SK-N-SH (cell line): ENCODE data around the gene HINT2. TPM values are rescaled to one million over a fixed set of nuclear protein-coding genes. Genes with fewer than 3 reads are reported as not detected.

Experiments
- CTCF ChIA-PET: fragments of 300-600, 350-600 bp; formaldehyde crosslinking; extraction: SDS; loops from one replicate; lab custom pipeline; 2021; lab: Yijun Ruan, JAX
- POLR2A ChIA-PET: fragments of 350-600 bp; sonication (Branson Sonifier 250); formaldehyde crosslinking; extraction: SDS; loops from one replicate; lab custom pipeline; 2020; ENCODE audit warnings: antibody characterized with exemption, inconsistent platforms; lab: Yijun Ruan, JAX
- DNase-seq: peaks from one replicate; pipeline ENCODE4 v3.0.0; 2012
- H2AFZ ChIP-seq: fragments of 200-600 bp; sonication (generic); 2 replicates; pipeline ENCODE4 v1.8.1; 2016; ENCODE audit warnings: antibody characterized with exemption, mild to moderate bottlenecking, low read depth
- H3F3A ChIP-seq: fragments of 200-600 bp; sonication (generic); replicated peaks from 2 replicates; pipeline ENCODE3; 2016; ENCODE audit warnings: antibody characterized with exemption, mild to moderate bottlenecking; ENCODE audit not compliant: insufficient read depth
- H3K27ac ChIP-seq, 2 experiments: fragments of 200-500 bp in 1 of 2; fragments of 200-600 bp in 1 of 2; sonication (Bioruptor generic) in 1 of 2; sonication (generic), shearing (Covaris generic) in 1 of 2; 2 replicates each; pipeline versions ENCODE4 v1.5.1 to v1.6.1; 2014 to 2016; ENCODE audit warnings: low read depth in 2 of 2, inconsistent platforms in 1 of 2, low read length in 1 of 2, mild to moderate bottlenecking in 1 of 2, mixed read lengths in 1 of 2
- H3K27me3 ChIP-seq: fragments of 200-600 bp; sonication (generic), shearing (Covaris generic); 2 replicates; pipeline ENCODE4 v1.6.1; 2016; ENCODE audit warnings: mixed run types; ENCODE audit not compliant: insufficient read depth
- H3K36me3 ChIP-seq, 2 experiments: fragments of 200-500 bp in 1 of 2; fragments of 200-600 bp in 1 of 2; sonication (Bioruptor generic) in 1 of 2; sonication (generic) in 1 of 2; replicated peaks in 1 of 2; 2 replicates each; pipeline versions ENCODE3 to v1.5.1; 2014 to 2016; ENCODE audit warnings: low read length in 1 of 2, mild to moderate bottlenecking in 1 of 2; ENCODE audit not compliant: insufficient read depth in 2 of 2, control insufficient read depth in 1 of 2
- H3K4me1 ChIP-seq, 2 experiments: fragments of 200-500 bp in 1 of 2; fragments of 200-600 bp in 1 of 2; sonication (Bioruptor generic) in 1 of 2; sonication (generic), shearing (Covaris generic) in 1 of 2; 2 replicates each; pipeline versions ENCODE4 v1.5.1 to v1.6.1; 2014 to 2016; ENCODE audit warnings: low read depth in 1 of 2, low read length in 1 of 2, mixed run types in 1 of 2; ENCODE audit not compliant: insufficient read depth in 2 of 2, control insufficient read depth in 1 of 2
- H3K4me2 ChIP-seq: fragments of 200-600 bp; sonication (generic), shearing (Covaris generic); 2 replicates; pipeline ENCODE4 v1.6.1; 2017; ENCODE audit warnings: mixed run types
- H3K4me3 ChIP-seq, 2 experiments: fragments of 200-500 bp in 1 of 2; fragments of 200-600 bp in 1 of 2; sonication (Bioruptor generic) in 1 of 2; sonication (generic), shearing (Covaris generic) in 1 of 2; 2 replicates each; pipeline versions ENCODE4 v1.5.1 to v1.8.1; 2014 to 2016; ENCODE audit warnings: low read depth in 2 of 2, inconsistent platforms in 1 of 2, low read length in 1 of 2, mild to moderate bottlenecking in 1 of 2, mixed read lengths in 1 of 2, moderate library complexity in 1 of 2
- H3K79me2 ChIP-seq: fragments of 200-600 bp; sonication (generic); 2 replicates; pipeline ENCODE4 v1.8.1; 2017; ENCODE audit warnings: mild to moderate bottlenecking; ENCODE audit not compliant: insufficient read depth
- H3K9ac ChIP-seq: fragments of 200-600 bp; sonication (generic); 2 replicates; pipeline ENCODE4 v1.6.1; 2017; ENCODE audit warnings: mixed run types
- H3K9me2 ChIP-seq: fragments of 200-600 bp; sonication (generic); 2 replicates; pipeline ENCODE4 v1.6.1; 2017; ENCODE audit warnings: mixed run types
- H3K9me3 ChIP-seq: fragments of 200-600 bp; sonication (generic); 2 replicates; pipeline ENCODE4 v1.6.1; 2017; ENCODE audit warnings: mixed run types, mild to moderate bottlenecking, moderate library complexity
- H4K20me1 ChIP-seq: fragments of 200-600 bp; sonication (generic); 2 replicates; pipeline ENCODE4 v1.6.1; 2017; ENCODE audit warnings: mild to moderate bottlenecking, mixed run types; ENCODE audit not compliant: insufficient read depth
- CHD2 ChIP-seq: fragments of 150-350 bp; IDR thresholded peaks from 2 replicates; pipeline ENCODE4 v1.6.1; 2018; ENCODE audit warnings: low read length; ENCODE audit not compliant: partially characterized antibody
- ELF1 ChIP-seq: IDR thresholded peaks from 2 replicates; pipeline ENCODE4 v1.4.0; 2012
- FOSL2 ChIP-seq: IDR thresholded peaks from 2 replicates; pipeline ENCODE4 v1.4.0; 2012; ENCODE audit warnings: low read depth, mild to moderate bottlenecking, moderate library complexity, borderline replicate concordance
- FOXJ3 ChIP-seq: sonication (generic); formaldehyde crosslinking; IDR thresholded peaks from 2 replicates; pipeline ENCODE4 v1.5.1; 2020; ENCODE audit warnings: mild to moderate bottlenecking, missing genetic modification reagents
- GATA2 ChIP-seq: sonication (generic); formaldehyde crosslinking; IDR thresholded peaks from 2 replicates; pipeline ENCODE4 v1.5.0; 2020; ENCODE audit warnings: mild to moderate bottlenecking, missing genetic modification reagents
- MXI1 ChIP-seq: IDR thresholded peaks from 2 replicates; pipeline ENCODE4 v1.6.1; 2012; ENCODE audit warnings: mild to moderate bottlenecking, low read depth, low read length, improper control_type of control experiment
- NFIC ChIP-seq: IDR thresholded peaks from 2 replicates; pipeline ENCODE4 v1.4.0; 2012; ENCODE audit warnings: borderline replicate concordance
- RAD21 ChIP-seq: IDR thresholded peaks from 2 replicates; pipeline ENCODE4 v1.6.1; 2012; ENCODE audit warnings: mild to moderate bottlenecking, low read length
- RFX5 ChIP-seq: IDR thresholded peaks from 2 replicates; pipeline ENCODE4 v1.6.1; 2012; ENCODE audit warnings: mild to moderate bottlenecking, improper control_type of control experiment, low read length
- RXRA ChIP-seq: IDR thresholded peaks from 2 replicates; pipeline ENCODE4 v1.4.0; 2012; ENCODE audit warnings: low read depth, mild to moderate bottlenecking, borderline replicate concordance
- SIN3A ChIP-seq: IDR thresholded peaks from 2 replicates; pipeline ENCODE4 v1.6.1; 2012; ENCODE audit warnings: low read depth, mild to moderate bottlenecking, low read length, moderate library complexity, borderline replicate concordance
- TAF1 ChIP-seq: IDR thresholded peaks from 2 replicates; pipeline ENCODE4 v1.6.1; 2012; ENCODE audit warnings: low read depth, mild to moderate bottlenecking, low read length, moderate library complexity, borderline replicate concordance
- TEAD4 ChIP-seq: IDR thresholded peaks from 2 replicates; pipeline ENCODE4 v1.4.0; 2012; ENCODE audit warnings: mild to moderate bottlenecking, borderline replicate concordance; ENCODE audit not compliant: insufficient read depth
- WGBS: methylation state at CpG from one replicate; pipeline ENCODE4 v1.1.6; 2017; ENCODE audit warnings: low lambda C conversion rate; 5-methylcytosine and 5-hydroxymethylcytosine counted together
- polyA plus RNA-seq, 3 experiments: library from polyadenylated mRNA; depleted of rRNA; stranded (reverse); fragments of >200 nt; gene quantifications; 2 replicates each; pipeline ENCODE4 v1.2.3, GENCODE V29; 2012
- TF ChIP-seq, protein P1 (sequence below): IDR thresholded peaks from 2 replicates; pipeline ENCODE4 v1.4.0; 2012; ENCODE audit warnings: low read depth, borderline replicate concordance
- TF ChIP-seq, protein P2 (sequence below): IDR thresholded peaks from 2 replicates; pipeline ENCODE4 v1.6.1; 2012; ENCODE audit warnings: mild to moderate bottlenecking, low read depth, low read length, moderate library complexity
- TF ChIP-seq, protein P3 (sequence below): IDR thresholded peaks from 2 replicates; pipeline ENCODE4; 2012

The HINT2 gene
- polyA plus RNA-seq, 1 of the 3 experiments (the other 2 are of a cell fraction) = 57.2 TPM

DNA sequence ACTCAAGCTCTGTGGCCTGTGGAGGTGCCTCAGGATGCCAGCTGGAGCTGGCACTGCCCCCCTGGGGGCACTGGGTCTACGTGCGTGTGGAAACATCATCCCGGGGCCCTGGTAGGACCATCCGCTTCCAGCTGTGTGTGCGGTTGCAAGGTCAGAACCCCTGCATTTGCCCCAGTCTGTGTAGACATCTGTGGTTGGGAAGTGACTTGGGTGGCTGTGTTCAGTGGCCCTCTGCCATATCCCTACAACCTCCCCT lies 26.7 kb upstream of the HINT2 start:
- CTCF ChIA-PET = interaction anchor here (0.9 to 1.8 kb wide), 4 partner anchors 10 to 51 kb away, joined by 3 to 8 read pairs (median 4); no protein-coding TSS in a partner anchor

DNA sequence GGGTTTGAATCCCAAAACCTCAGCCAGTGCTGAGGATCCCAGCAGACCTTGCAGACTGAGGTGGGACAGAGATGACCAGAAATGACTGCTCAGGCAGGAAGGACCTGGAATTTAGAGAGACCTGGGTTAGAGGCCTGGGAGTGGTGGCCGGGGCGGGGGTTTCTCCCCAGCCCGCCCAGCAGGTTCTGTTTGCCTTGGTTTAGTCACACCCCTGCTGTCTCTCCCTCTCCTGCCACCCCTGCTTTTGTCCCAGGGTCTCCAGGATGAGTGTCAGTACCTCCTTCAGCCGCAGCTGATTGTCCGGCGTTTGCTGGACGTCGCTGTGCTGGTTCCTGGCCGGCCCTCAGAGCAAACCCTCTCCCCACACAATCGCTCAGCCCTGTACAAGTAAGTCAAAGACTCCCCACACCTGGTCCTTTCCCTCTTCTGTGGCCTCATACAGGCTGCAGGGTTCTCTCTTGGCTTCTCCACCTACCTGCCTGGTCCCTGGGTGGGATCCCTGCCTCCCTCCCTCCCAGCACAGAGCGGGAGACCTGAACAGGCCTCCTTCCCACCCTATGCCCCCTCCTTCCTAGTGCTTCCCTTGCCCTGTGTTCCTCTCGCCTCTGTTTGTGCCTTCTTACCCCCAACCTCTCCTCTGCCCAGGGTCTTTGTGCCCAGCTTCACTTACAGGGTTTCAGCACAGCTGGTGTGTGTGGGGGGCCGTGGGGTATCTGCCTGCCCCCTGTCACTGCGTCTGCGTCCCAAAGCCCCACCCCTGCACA lies 26.2 kb upstream of the HINT2 start:
- no peak overlapping the region for H3K27ac ChIP-seq
- H3K79me2 ChIP-seq = no peaks in the 10 kb centered on the region
- no peaks in the 10 kb centered on the region for H3F3A ChIP-seq
- H3K9me2 ChIP-seq = no peaks in the 10 kb centered on the region
- no peaks in the 10 kb centered on the region for H3K9me3 ChIP-seq
- CTCF ChIA-PET = interaction anchor here (0.9 to 2.8 kb wide), 4 partner anchors 9 to 51 kb away, joined by 3 to 12 read pairs (median 6); no protein-coding TSS in a partner anchor
- peaks cover 0 to 10% of the 10 kb centered on the region in 2 experiments; a peak in 3 of 4 replicates for H3K4me1 ChIP-seq
- WGBS = 90% methylated on average over 12 of the region's 15 CpGs
- no peaks in the 10 kb centered on the region for H3K27me3 ChIP-seq
- H3K36me3 ChIP-seq = no peaks in the 10 kb centered on the region
- POLR2A ChIA-PET = no interaction called here
- H3K4me2 ChIP-seq = no peak overlapping the region
- TF ChIP-seq, protein P1, sequence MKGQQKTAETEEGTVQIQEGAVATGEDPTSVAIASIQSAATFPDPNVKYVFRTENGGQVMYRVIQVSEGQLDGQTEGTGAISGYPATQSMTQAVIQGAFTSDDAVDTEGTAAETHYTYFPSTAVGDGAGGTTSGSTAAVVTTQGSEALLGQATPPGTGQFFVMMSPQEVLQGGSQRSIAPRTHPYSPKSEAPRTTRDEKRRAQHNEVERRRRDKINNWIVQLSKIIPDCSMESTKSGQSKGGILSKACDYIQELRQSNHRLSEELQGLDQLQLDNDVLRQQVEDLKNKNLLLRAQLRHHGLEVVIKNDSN = no peak
- TF ChIP-seq TAF1 = no peak
- no peak for TF ChIP-seq RXRA
- TF ChIP-seq, protein P2, sequence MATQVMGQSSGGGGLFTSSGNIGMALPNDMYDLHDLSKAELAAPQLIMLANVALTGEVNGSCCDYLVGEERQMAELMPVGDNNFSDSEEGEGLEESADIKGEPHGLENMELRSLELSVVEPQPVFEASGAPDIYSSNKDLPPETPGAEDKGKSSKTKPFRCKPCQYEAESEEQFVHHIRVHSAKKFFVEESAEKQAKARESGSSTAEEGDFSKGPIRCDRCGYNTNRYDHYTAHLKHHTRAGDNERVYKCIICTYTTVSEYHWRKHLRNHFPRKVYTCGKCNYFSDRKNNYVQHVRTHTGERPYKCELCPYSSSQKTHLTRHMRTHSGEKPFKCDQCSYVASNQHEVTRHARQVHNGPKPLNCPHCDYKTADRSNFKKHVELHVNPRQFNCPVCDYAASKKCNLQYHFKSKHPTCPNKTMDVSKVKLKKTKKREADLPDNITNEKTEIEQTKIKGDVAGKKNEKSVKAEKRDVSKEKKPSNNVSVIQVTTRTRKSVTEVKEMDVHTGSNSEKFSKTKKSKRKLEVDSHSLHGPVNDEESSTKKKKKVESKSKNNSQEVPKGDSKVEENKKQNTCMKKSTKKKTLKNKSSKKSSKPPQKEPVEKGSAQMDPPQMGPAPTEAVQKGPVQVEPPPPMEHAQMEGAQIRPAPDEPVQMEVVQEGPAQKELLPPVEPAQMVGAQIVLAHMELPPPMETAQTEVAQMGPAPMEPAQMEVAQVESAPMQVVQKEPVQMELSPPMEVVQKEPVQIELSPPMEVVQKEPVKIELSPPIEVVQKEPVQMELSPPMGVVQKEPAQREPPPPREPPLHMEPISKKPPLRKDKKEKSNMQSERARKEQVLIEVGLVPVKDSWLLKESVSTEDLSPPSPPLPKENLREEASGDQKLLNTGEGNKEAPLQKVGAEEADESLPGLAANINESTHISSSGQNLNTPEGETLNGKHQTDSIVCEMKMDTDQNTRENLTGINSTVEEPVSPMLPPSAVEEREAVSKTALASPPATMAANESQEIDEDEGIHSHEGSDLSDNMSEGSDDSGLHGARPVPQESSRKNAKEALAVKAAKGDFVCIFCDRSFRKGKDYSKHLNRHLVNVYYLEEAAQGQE = no peak
- TF ChIP-seq, protein P3, sequence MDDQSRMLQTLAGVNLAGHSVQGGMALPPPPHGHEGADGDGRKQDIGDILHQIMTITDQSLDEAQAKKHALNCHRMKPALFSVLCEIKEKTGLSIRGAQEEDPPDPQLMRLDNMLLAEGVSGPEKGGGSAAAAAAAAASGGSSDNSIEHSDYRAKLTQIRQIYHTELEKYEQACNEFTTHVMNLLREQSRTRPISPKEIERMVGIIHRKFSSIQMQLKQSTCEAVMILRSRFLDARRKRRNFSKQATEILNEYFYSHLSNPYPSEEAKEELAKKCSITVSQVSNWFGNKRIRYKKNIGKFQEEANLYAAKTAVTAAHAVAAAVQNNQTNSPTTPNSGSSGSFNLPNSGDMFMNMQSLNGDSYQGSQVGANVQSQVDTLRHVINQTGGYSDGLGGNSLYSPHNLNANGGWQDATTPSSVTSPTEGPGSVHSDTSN = no peak
- no peak for TF ChIP-seq ELF1
- TF ChIP-seq NFIC = no peak
- no peak for TF ChIP-seq GATA2 (CRISPR knock-in tag)
- no peak for TF ChIP-seq MXI1
- H3K4me3 ChIP-seq = no peak overlapping the region
- no peaks in the 10 kb centered on the region for H4K20me1 ChIP-seq
- no peak overlapping the region for H3K9ac ChIP-seq
- no peak for DNase-seq
- no peak overlapping the region for H2AFZ ChIP-seq

More for the DNA sequence above, 26.7 kb upstream of the HINT2 start:
- Histone ChIP-seq H2AFZ (no peak overlapping the region), H3K4me1 (peaks cover 0 to 10% of the 10 kb centered on the region in 2 experiments; a peak in 3 of 4 replicates), H3K4me3 (no peak overlapping the region), H3K9ac (no peak overlapping the region), H3F3A (no peaks in the 10 kb centered on the region), H3K9me3 (no peaks in the 10 kb centered on the region), H3K27me3 (no peaks in the 10 kb centered on the region), H4K20me1 (no peaks in the 10 kb centered on the region), H3K27ac (no peak overlapping the region), H3K79me2 (no peaks in the 10 kb centered on the region), H3K4me2 (no peak overlapping the region), H3K36me3 (no peaks in the 10 kb centered on the region), H3K9me2 (no peaks in the 10 kb centered on the region)
- no peak for TF ChIP-seq RAD21
- no peak for TF ChIP-seq NFIC
- TF ChIP-seq CHD2 = no peak
- TF ChIP-seq TAF1 = no peak
- TF ChIP-seq FOXJ3 (CRISPR knock-in tag) = no peak
- no peak for TF ChIP-seq GATA2 (CRISPR knock-in tag)
- TF ChIP-seq RFX5 = no peak
- TF ChIP-seq FOSL2 = no peak
- TF ChIP-seq TEAD4 = no peak
- TF ChIP-seq SIN3A = no peak
- no peak for TF ChIP-seq MXI1
- POLR2A ChIA-PET = no interaction called here
- no CpG with 5 or more reads among the region's 5 CpGs for WGBS
- DNase-seq = no peak
